ENCODE data around the gene LAMA1. TPM values are rescaled to one million over a fixed set of nuclear protein-coding genes. Genes with fewer than 3 reads are reported as not detected.

LAMA1 gene
- total and polyA plus RNA-seq, 10 of the 15 experiments (the other 5 are each of a cell fraction or from before 2014, with no cell fraction given) = under 0.01 to 1.9 (median 0.06) TPM; not detected in 6

GRCh38 chr18:7032537-7032936 is 85.1 kb downstream of the LAMA1 start (continued):
- TF ChIP-seq NFYA (IDR thresholded peaks at IDR 0.05; ENCODE audit: borderline replicate concordance, low read depth, low read length) (no peak), NR2C1 (IDR thresholded peaks at IDR 0.05) (no peak), EZH2 (IDR thresholded peaks at IDR 0.05; ENCODE audit: borderline replicate concordance, control insufficient read depth, low read depth, low read length) (no peak), CREB1 (IDR thresholded peaks at IDR 0.05; ENCODE audit: low read depth) (no peak), BCL3 (IDR thresholded peaks at IDR 0.05; ENCODE audit: borderline replicate concordance, insufficient read depth, low read depth, low read length, poor library complexity, severe bottlenecking) (no peak), PAX8 (IDR thresholded peaks at IDR 0.05) (no peak)

DNA sequence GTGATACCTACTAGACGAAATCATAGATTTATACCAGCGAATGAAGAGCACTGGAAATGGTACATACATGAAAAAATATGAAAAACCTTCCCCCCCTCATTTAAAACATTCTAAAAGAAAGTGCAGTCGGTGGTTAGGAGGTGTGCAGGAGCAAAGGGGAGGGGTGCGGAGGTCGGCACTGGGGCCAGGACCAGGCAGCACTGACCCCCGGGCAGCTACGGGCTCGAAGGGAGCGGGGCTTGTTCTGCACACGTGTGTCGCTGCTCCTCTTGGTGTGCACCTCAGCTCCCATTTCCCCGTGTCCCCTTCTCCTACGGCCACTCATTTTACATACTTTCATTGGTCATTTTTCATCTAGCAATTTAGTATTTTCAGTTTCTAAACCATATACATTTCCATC is 89.0 kb downstream of the LAMA1 start:
- in situ Hi-C loops (cut with MboI) (loop anchor here (10.0 kb wide), 1 partner anchor 64 kb away; no protein-coding TSS in a partner anchor), intact Hi-C loops (cut with micrococcal nuclease; ENCODE audit: unreplicated experiment) (no loop called here)
- Histone ChIP-seq H3K4me2 (ENCODE audit: control insufficient read depth, insufficient read depth) (no peak overlapping the region), H3K27ac (ENCODE audit: control insufficient read depth, insufficient read depth) (no peak overlapping the region), H3K36me3 (ENCODE audit: control insufficient read depth in 2 of 2, insufficient read depth in 2 of 2, low read length in 1 of 2) (no peaks in the 10 kb centered on the region), H3K27me3 (replicated peaks in 1 of 2; ENCODE audit: control insufficient read depth in 2 of 2, insufficient read depth in 2 of 2, low read length in 1 of 2) (no peaks in the 10 kb centered on the region; a peak in 1 of 4 replicates), H3K4me1 (ENCODE audit: control insufficient read depth, insufficient read depth, low read length) (no peaks in the 10 kb centered on the region), H3K9ac (ENCODE audit: control insufficient read depth, insufficient read depth, low read length) (no peak overlapping the region), H3K4me3 (no peak overlapping the region), H4K20me1 (ENCODE audit: control insufficient read depth, insufficient read depth) (no peaks in the 10 kb centered on the region), H3K9me3 (replicated peaks; ENCODE audit: control insufficient read depth, insufficient read depth, low read length) (no peaks in the 10 kb centered on the region), H3K79me2 (ENCODE audit: control insufficient read depth, insufficient read depth, low read length) (no peaks in the 10 kb centered on the region), H2AFZ (ENCODE audit: control insufficient read depth, low read depth, low read length) (no peak overlapping the region)
- 32% methylated on average over 13 of the region's 13 CpGs for WGBS (ENCODE audit: insufficient coverage, insufficient replicate concordance, low lambda C conversion rate, missing lambda C conversion rate)
- CTCF ChIA-PET = interaction anchor here (1.2 kb wide), 1 partner anchor 13 kb away, joined by 5 read pairs; no protein-coding TSS in a partner anchor
- ATAC-seq = no peak
- no peak for FAIRE-seq
- no TSS peak for BruUV-seq (replicated peaks)
- RAD21 ChIA-PET (ENCODE audit: unreplicated experiment) = no interaction called here
- POLR2A ChIA-PET = no interaction called here
- DNase-seq (ENCODE audit: low read depth, low spot score) = no peak
- SMC1A ChIA-PET (ENCODE audit: uncharacterized antibody, unreplicated experiment) = interaction anchor here (0.6 kb wide), 1 partner anchor 393 kb away, joined by 3 read pairs; no protein-coding TSS in a partner anchor
- TF ChIP-seq RB1 (IDR thresholded peaks at IDR 0.05; ENCODE audit: borderline replicate concordance) = no peak
- no peak for TF ChIP-seq ASH2L (IDR thresholded peaks at IDR 0.05; ENCODE audit: borderline replicate concordance, low read depth)
- no peak for TF ChIP-seq CREM (IDR thresholded peaks at IDR 0.05; ENCODE audit: low read depth)
- TF ChIP-seq POLR2AphosphoS2 (IDR thresholded peaks at IDR 0.05; ENCODE audit: low read depth, low read length) = no peak
- no peak for TF ChIP-seq SPI1 (IDR thresholded peaks at IDR 0.05; ENCODE audit: borderline replicate concordance, insufficient read depth, low read depth, low read length)
- TF ChIP-seq EGR1 (IDR thresholded peaks at IDR 0.05; ENCODE audit: borderline replicate concordance in 1 of 2, low read depth in 2 of 2, low read length in 2 of 2) = no peak
- TF ChIP-seq KAT2A (conservative IDR thresholded peaks at IDR 0.05; ENCODE audit: control insufficient read depth, low read depth, low read length) = no peak
- TF ChIP-seq, protein P1, sequence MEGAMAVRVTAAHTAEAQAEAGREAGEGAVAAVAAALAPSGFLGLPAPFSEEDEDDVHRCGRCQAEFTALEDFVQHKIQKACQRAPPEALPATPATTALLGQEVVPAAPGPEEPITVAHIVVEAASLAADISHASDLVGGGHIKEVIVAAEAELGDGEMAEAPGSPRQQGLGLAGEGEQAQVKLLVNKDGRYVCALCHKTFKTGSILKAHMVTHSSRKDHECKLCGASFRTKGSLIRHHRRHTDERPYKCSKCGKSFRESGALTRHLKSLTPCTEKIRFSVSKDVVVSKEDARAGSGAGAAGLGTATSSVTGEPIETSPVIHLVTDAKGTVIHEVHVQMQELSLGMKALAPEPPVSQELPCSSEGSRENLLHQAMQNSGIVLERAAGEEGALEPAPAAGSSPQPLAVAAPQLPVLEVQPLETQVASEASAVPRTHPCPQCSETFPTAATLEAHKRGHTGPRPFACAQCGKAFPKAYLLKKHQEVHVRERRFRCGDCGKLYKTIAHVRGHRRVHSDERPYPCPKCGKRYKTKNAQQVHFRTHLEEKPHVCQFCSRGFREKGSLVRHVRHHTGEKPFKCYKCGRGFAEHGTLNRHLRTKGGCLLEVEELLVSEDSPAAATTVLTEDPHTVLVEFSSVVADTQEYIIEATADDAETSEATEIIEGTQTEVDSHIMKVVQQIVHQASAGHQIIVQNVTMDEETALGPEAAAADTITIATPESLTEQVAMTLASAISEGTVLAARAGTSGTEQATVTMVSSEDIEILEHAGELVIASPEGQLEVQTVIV (IDR thresholded peaks at IDR 0.05; ENCODE audit: borderline replicate concordance, partially characterized antibody) = no peak
- no peak for TF ChIP-seq EED (IDR thresholded peaks at IDR 0.05; ENCODE audit: low read depth)
- TF ChIP-seq CHD2 (IDR thresholded peaks at IDR 0.05; ENCODE audit: borderline replicate concordance, low read depth, low read length) = no peak
- TF ChIP-seq MTA3 (IDR thresholded peaks at IDR 0.05; ENCODE audit: borderline replicate concordance, low read length) = no peak
- TF ChIP-seq, protein P2, sequence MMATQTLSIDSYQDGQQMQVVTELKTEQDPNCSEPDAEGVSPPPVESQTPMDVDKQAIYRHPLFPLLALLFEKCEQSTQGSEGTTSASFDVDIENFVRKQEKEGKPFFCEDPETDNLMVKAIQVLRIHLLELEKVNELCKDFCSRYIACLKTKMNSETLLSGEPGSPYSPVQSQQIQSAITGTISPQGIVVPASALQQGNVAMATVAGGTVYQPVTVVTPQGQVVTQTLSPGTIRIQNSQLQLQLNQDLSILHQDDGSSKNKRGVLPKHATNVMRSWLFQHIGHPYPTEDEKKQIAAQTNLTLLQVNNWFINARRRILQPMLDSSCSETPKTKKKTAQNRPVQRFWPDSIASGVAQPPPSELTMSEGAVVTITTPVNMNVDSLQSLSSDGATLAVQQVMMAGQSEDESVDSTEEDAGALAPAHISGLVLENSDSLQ (IDR thresholded peaks at IDR 0.05) = no peak
- no peak for TF ChIP-seq YBX1 (IDR thresholded peaks at IDR 0.05)
- TF ChIP-seq JUNB (IDR thresholded peaks at IDR 0.05) = no peak

All from GM12878 (cell line).